ENCODE measurements around the gene HADHB.

GRCh38 chr2:26238311-26238958 is 6.3 kb upstream of the HADHB start:
- TF ChIP-seq CTCF (conservative IDR thresholded peaks at IDR 0.05; ENCODE audit: low read depth, low read length): no peak
- TF ChIP-seq EZH2 (IDR thresholded peaks at IDR 0.05; ENCODE audit: borderline replicate concordance, low read depth, low read length, poor library complexity, severe bottlenecking): no peak
